PC-3 (cell line): ENCODE results near the gene UNG. TPM values are rescaled to one million over a fixed set of nuclear protein-coding genes. Genes with fewer than 3 reads are reported as not detected.
"Not testable (repeated sequence)": the region's sequence is repeated elsewhere in the genome, so short reads cannot be mapped to it uniquely, and the experiment has no call there.

ENCODE experiments used
- ATAC-seq: fragments of 200-7000 bp; cut with Tn5 transposase; 2 replicates; pipeline ENCODE4 v1.9.1; 2020; ENCODE audit warnings: mild to moderate bottlenecking, moderate library complexity
- BruUV-seq: library from RNA; stranded (reverse); fragments of 400-500 nt; replicated peaks from 2 replicates; lab custom pipeline; 2021; lab: Mats Ljungman, UMichigan
- CTCF ChIA-PET: fragments of 300-600 bp; sonication (Branson Sonifier 250); formaldehyde crosslinking; loops from one replicate; lab custom pipeline; 2022; ENCODE audit warnings: antibody characterized with exemption; lab: Charles Lee
- POLR2A ChIA-PET: fragments of 300-600 bp; sonication (Branson Sonifier 250); formaldehyde crosslinking; loops from one replicate; lab custom pipeline; 2022; ENCODE audit warnings: antibody characterized with exemption; ENCODE audit not compliant: unreplicated experiment; lab: Charles Lee
- DNase-seq: peaks from one replicate; pipeline ENCODE4 v3.0.0-alpha.2; 2015
- H2AFZ ChIP-seq: fragments of 300-600 bp; sonication (generic); 2 replicates; pipeline ENCODE4 v1.6.0; 2016; ENCODE audit warnings: antibody characterized with exemption, low read length
- H3F3A ChIP-seq: fragments of 300-600 bp; sonication (generic); one replicate; pipeline ENCODE4 v1.6.0; 2017; ENCODE audit warnings: antibody characterized with exemption, low read length, control low read depth, mild to moderate bottlenecking; ENCODE audit not compliant: unreplicated experiment
- H3K27ac ChIP-seq: fragments of 300-600 bp; sonication (generic); 2 replicates; pipeline ENCODE4 v1.5.1; 2016; ENCODE audit warnings: mild to moderate bottlenecking, low read length
- H3K27me3 ChIP-seq: fragments of 300-600 bp; sonication (generic); 2 replicates; pipeline ENCODE4 v1.6.1; 2016; ENCODE audit warnings: low read length, mixed read lengths
- H3K36me3 ChIP-seq: fragments of 300-600 bp; sonication (generic); 2 replicates; pipeline ENCODE4 v1.6.1; 2016; ENCODE audit warnings: low read depth, mixed run types, low read length, mixed read lengths
- H3K4me1 ChIP-seq: fragments of 300-600 bp; sonication (generic); 2 replicates; pipeline ENCODE4 v1.5.1; 2016; ENCODE audit warnings: low read length; ENCODE audit not compliant: insufficient read depth
- H3K4me2 ChIP-seq: fragments of 300-600 bp; sonication (generic); 2 replicates; pipeline ENCODE4 v1.6.0; 2016; ENCODE audit warnings: low read length
- H3K4me3 ChIP-seq: fragments of 300-600 bp; sonication (generic); 2 replicates; pipeline ENCODE4 v1.5.1; 2016; ENCODE audit warnings: mild to moderate bottlenecking, low read length, mixed read lengths
- H3K79me2 ChIP-seq: fragments of 300-600 bp; sonication (generic); 2 replicates; pipeline ENCODE4 v1.6.1; 2017; ENCODE audit warnings: low read length, mixed read lengths
- H3K9ac ChIP-seq: fragments of 300-600 bp; sonication (generic); 2 replicates; pipeline ENCODE4 v1.6.0; 2016; ENCODE audit warnings: mild to moderate bottlenecking, low read length
- H3K9me2 ChIP-seq: fragments of 300-600 bp; sonication (generic); replicated peaks from 2 replicates; pipeline ENCODE4 v1.6.1; 2016; ENCODE audit warnings: mixed run types, low read length, mixed read lengths
- H3K9me3 ChIP-seq: fragments of 300-600 bp; sonication (generic); 2 replicates; pipeline ENCODE4 v1.6.1; 2016; ENCODE audit warnings: low read length, mixed read lengths
- H4K20me1 ChIP-seq: fragments of 300-600 bp; sonication (generic); 2 replicates; pipeline ENCODE4 v1.6.1; 2016; ENCODE audit warnings: low read length, mixed read lengths
- CTCF ChIP-seq: fragments of 300-600 bp; sonication (generic); conservative IDR thresholded peaks from 2 replicates; pipeline ENCODE4 v1.5.1; 2017; ENCODE audit warnings: antibody characterized with exemption, low read depth, mild to moderate bottlenecking, low read length
- EZH2 ChIP-seq: fragments of 300-600 bp; sonication (generic); IDR thresholded peaks from one replicate; pipeline ENCODE4 v1.6.1; 2017; ENCODE audit warnings: antibody characterized with exemption, mild to moderate bottlenecking, low read length; ENCODE audit not compliant: unreplicated experiment
- EZH2phosphoT487 ChIP-seq: fragments of 300-600 bp; sonication (generic); IDR thresholded peaks from 2 replicates; pipeline ENCODE4 v1.6.1; 2018; ENCODE audit warnings: mild to moderate bottlenecking, antibody characterized with exemption, low read length, borderline replicate concordance
- intact Hi-C: fragments of 100-400 bp; cut with micrococcal nuclease; formaldehyde crosslinking; loops from 2 replicates; pipeline ENCODE4 v1.9.0; 2023
- total RNA-seq: library from RNA; depleted of rRNA; stranded (reverse); fragments of >200 nt; gene quantifications from 2 replicates; pipeline ENCODE4 v1.2.3, GENCODE V29; 2014

Gene UNG
- total RNA-seq, 1 experiment from 2014 or later: 168 TPM

DNA sequence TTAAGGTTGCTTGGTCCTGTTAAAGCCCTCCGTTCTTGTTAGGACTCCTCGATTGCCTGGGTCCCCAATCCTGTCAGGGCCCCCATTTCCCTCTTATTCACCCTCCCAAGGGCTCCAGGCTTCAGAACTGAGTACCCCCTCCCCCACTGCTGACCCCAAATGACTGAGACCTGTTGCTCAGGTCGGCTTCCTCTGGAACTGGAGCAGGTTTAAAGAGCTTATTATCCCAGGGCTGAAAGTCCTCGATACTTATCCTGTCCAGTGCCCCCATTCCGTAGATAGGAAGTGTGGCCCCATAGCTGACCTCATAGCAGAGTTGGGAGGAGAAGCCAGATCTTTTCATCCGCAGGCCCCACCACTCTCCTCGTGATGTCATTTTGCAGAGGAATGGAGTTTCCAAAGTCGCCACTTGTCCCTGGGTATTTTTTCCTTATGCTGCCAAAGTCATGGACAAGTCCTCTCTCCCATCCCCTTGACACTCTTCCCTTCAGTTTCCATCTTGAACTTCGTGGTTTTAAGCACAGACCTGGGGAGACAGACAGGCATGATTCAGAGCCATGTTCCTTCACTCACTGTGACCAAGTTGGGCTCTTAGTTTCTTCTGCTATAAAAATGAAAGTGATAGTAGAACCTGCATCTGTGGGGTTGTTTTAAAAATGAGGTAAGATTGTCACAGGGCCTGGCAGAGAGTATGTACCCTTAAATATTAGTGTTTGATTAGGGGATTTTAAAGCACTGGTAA lies 43.8 kb upstream of the UNG start:
- Histone ChIP-seq H4K20me1 (no peaks in the 10 kb centered on the region), H3K4me1 (peaks cover 16% of the 10 kb centered on the region), H3K4me3 (peak overlapping the region; percentile 96), H3K36me3 (peaks cover 3% of the 10 kb centered on the region; the same call in 1 of the 2 replicates), H3K9me2 (no peaks in the 10 kb centered on the region), H3K9me3 (no peaks in the 10 kb centered on the region), H3K79me2 (peaks cover 13% of the 10 kb centered on the region; the same call in 1 of the 2 replicates), H3F3A (no peaks in the 10 kb centered on the region), H3K9ac (peak overlapping the region; percentile 87), H2AFZ (peak overlapping the region; percentile 99), H3K27ac (no peak overlapping the region), H3K4me2 (peak overlapping the region; percentile 91), H3K27me3 (no peaks in the 10 kb centered on the region)
- CTCF ChIA-PET: no interaction called here
- intact Hi-C loops: loop anchor here (2.0 kb wide), 1 partner anchor 39 kb away; the partner anchor contains the start of gene ALKBH2
- ATAC-seq: no peak
- no TSS peak for BruUV-seq
- TF ChIP-seq EZH2phosphoT487 (no peak), EZH2 (no peak), CTCF (no peak)
- no peak for DNase-seq
- POLR2A ChIA-PET: no interaction called here

GRCh38 chr12:109054124-109054513 lies 43.3 kb upstream of the UNG start:
- CTCF ChIA-PET, H4K20me1 ChIP-seq, H3K27me3 ChIP-seq, H3K27ac ChIP-seq, H3F3A ChIP-seq, H2AFZ ChIP-seq, H3K9ac ChIP-seq, H3K9me2 ChIP-seq, BruUV-seq, intact Hi-C loops, DNase-seq, ATAC-seq, H3K9me3 ChIP-seq, POLR2A ChIA-PET, H3K36me3 ChIP-seq: not testable (repeated sequence)
- peaks cover 13% of the 10 kb centered on the region; the same call in 1 of the 2 replicates for H3K79me2 ChIP-seq
- peak overlapping the region; percentile 91 for H3K4me2 ChIP-seq
- peaks cover 16% of the 10 kb centered on the region for H3K4me1 ChIP-seq
- 0 out of 2 replicates have a peak overlapping the region, but pooled peaks have one; percentile 96 for H3K4me3 ChIP-seq

DNA sequence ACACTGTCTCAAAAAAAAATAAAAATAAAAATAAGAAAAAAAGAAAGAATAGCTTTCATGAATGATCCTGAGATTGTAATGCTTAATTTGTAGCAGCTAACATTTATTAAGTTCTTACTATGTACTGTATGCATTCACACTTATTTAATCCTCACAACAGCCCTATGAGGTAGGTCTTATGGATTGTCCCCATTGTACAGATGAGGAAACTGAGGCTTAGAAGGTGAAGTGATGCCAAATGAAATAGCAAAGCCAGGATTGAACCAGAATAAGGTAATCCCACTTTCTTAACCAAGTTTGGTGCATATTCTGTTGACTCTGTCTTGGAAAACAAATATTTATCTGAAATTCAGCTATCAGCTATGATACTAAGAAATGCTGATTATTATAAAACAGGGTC lies 42.9 kb upstream of the UNG start:
- H2AFZ ChIP-seq: no peak overlapping the region
- ChIA-PET POLR2A (no interaction called here), CTCF (no interaction called here)
- intact Hi-C loops: no loop called here
- H3K4me3 ChIP-seq: no peak overlapping the region
- H3K27ac ChIP-seq: no peak overlapping the region
- TF ChIP-seq CTCF (no peak), EZH2phosphoT487 (no peak), EZH2 (no peak)
- peaks cover 16% of the 10 kb centered on the region for H3K4me1 ChIP-seq
- DNase-seq: no peak
- BruUV-seq: no TSS peak
- no peak overlapping the region for H3K4me2 ChIP-seq
- peaks cover 13% of the 10 kb centered on the region; the same call in 1 of the 2 replicates for H3K79me2 ChIP-seq
- no peak for ATAC-seq
- H3K36me3 ChIP-seq: peaks cover 8% of the 10 kb centered on the region; the same call in 1 of the 2 replicates
- H3K9me3 ChIP-seq: no peaks in the 10 kb centered on the region
- H3K27me3 ChIP-seq: no peaks in the 10 kb centered on the region
- H4K20me1 ChIP-seq: no peaks in the 10 kb centered on the region
- H3F3A ChIP-seq: no peaks in the 10 kb centered on the region
- H3K9me2 ChIP-seq: no peaks in the 10 kb centered on the region
- H3K9ac ChIP-seq: no peak overlapping the region
